Endothelial cell of hepatic sinusoid (primary cell): ENCODE results near the gene POLD2.

Source experiments
- in situ Hi-C: cut with HindIII; loops from 2 replicates; pipeline ENCODE4 v1.10.0; 2017; ENCODE audit warnings: low sequenced_read_pairs

The POLD2 gene

DNA sequence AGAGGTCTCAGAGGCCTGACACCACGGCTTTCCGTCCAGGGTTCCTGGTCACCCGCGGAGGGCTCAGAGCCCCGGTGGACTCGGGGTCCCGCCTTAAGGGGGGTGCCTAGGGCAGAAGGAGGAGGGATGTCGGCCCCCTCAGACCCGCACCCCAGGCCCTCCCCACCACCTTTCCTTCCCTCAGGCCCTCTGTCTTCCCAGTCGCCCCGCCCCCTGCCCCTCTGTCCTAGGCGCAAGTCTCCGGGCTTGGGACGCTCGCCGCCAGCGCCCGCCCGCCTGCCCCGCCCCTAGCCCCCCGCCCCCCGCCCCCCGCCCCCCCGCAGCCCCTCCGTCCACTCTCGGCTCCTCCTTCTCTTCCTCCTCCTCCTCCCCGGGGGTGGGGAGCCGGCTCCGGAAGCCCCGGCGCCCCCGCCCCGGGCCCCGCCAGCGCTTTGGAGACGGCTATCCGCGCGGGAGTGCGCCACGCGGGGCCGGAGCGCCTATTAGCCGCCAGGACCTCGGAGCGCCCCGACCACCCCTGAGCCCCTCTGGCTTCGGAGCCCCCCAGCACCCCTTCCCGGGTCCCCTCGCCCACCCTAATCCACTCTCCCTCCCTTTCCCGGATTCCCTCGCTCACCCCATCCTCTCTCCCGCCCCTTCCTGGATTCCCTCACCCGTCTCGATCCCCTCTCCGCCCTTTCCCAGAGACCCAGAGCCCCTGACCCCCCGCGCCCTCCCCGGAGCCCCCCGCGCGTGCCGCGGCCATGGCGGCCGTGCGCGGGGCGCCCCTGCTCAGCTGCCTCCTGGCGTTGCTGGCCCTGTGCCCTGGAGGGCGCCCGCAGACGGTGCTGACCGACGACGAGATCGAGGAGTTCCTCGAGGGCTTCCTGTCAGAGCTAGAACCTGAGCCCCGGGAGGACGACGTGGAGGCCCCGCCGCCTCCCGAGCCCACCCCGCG, 19.2 kb downstream of the POLD2 start, which contains the start of gene AEBP1:
Gene AEBP1 (plus strand): TSS at position 423 of the 937 bp plus-strand sequence. CDS start 321 bp downstream, at position 744.
- in situ Hi-C loops, result no loop called here

- in situ Hi-C loops, result no loop called here
These were observed 19.8 kb downstream of the POLD2 start for GRCh38 chr7:44103566-44103922.

- in situ Hi-C loops, result no loop called here
These were observed 20.3 kb downstream of the POLD2 start for GRCh38 chr7:44102846-44103565.

DNA sequence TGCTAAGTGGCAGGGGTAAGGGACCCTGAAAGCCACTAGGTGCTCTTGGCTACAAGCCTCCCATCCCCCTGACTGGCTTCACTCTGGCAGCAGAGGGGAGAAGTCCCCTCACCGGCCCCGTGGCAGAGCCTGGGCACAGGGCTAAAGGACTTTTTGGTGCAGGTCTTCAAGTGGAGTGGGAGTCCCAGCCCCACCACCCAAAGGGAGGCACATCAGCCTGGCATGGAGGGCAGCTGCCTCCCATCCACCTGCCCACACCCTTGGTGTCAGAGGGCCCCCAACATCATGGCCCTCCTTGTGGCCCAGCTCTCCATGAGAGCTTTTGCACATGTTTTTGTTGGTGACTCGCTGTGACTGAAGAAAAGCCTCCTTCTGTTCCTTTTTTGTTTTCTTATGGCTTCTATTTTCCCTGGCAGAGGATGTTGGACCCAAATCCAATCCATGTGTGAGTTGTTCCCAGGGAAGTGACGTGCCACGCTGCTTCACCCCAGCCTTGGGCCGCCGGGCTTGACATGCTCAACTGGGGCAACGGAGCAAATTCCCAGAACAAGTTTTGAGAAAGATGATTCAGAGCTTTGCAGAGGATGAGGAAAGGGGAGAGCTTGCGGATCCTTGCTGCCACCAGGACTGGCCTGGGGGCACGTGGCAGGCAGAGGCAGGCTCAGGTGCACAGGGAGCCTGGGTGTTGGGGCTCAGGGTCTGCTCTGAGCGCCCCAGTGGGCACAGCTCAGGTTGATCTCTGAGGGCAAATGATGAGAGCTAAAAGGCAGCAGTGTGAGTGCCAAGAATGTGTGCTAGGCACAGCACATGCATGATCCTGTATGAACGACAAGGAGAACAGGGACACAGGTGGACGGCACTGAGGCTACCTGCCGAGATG, 21.1 kb downstream of the POLD2 start:
- in situ Hi-C loops, result no loop called here

DNA sequence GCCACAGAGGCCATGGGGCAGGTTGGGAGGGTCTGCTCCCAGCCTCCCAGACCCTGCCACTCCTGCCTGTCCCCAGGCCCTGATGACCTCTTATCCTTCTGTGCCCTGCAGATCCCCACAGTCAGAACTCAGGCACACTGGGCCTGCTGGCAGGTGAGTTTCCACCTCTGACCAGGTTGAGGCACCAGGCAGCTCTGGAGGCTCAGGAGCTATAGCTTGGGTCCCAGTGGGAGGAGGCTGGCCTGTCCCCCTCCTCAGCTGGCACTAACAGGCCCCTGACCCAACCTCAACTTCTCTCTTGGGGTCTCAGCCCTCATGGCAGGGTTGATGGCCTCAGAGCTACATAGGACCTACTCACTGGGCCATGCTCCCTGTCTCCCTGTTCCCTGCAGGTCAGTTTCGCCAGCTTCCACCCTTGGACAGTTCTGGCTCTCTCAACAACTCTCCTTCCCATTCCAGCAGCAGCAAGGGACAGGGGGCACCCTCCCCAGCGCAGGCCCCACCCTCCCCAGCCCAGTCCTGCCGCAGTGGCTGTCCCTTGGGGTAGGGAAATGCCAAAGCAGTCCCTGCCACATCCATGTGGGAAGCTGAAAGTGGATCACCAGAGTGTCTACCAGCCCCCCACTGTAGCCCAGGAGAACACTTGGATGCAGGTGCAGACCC, 21.9 kb downstream of the POLD2 start:
- in situ Hi-C loops, result no loop called here

DNA sequence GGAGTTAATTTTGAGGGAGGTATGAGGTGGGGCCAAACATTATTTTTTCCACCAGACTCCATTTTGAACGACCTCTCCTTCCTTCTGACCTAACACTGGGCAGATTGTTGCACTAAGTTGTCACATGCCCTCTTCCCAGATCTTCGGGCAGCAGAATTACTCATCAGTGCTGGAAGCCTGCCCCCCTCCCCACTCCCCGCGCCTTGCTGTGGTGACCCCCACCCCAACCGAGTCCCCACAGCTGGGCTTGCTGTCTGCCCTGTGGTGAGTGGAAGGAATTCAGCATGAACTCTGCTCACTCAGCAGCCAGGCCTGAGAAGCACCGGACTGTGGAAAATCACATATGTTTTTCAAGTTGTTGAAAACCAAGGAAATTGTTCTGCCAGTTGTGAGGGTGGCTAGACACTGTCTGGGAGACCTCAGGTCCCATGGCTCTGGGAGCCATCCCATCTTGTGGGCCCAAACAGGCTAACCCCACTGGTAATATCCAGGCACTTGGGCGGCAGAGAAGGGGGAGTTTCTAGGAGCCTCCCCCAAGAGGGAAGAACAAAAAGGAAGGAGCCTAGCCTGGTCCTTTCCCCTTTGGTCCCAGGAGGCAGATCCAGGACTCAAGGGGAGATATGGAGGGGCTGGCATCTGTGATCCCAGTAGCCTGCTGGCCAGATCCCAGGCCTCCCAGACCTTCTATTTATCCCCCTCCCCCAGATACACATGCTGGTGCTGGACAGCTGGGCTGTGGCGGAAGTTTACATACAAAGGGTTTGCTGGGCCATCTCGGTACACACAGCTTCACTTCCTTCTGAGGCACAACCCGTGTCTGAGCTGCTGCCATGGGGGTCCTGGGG, 22.7 kb downstream of the POLD2 start:
- in situ Hi-C loops, result no loop called here

DNA sequence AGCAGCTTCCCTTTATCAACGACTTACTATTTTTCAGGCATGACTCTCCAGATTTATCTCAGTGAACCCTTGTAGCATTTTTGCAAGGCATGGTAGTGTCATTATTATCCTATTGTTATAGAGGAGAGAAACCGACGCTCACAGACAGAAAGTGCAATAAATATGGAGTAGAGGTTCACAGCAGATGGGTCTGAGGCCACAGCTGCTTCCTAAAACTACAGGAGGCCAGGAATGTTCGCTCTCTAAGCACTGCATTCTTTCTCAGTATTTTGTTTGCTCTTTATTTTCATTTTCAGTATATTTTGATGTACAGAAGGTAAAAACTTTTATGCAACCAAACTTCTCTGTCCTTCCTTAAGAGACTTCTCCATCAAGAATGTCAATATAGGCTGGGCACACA, 23.7 kb downstream of the POLD2 start:
- in situ Hi-C loops, result loop anchor here (5.0 kb wide), 2 partner anchors 58 to 93 kb away; no protein-coding TSS in a partner anchor

GRCh38 chr7:44098092-44099068, 25.0 kb downstream of the POLD2 start:
- in situ Hi-C loops, result loop anchor here (5.0 kb wide), 2 partner anchors 59 to 94 kb away; no protein-coding TSS in a partner anchor

DNA sequence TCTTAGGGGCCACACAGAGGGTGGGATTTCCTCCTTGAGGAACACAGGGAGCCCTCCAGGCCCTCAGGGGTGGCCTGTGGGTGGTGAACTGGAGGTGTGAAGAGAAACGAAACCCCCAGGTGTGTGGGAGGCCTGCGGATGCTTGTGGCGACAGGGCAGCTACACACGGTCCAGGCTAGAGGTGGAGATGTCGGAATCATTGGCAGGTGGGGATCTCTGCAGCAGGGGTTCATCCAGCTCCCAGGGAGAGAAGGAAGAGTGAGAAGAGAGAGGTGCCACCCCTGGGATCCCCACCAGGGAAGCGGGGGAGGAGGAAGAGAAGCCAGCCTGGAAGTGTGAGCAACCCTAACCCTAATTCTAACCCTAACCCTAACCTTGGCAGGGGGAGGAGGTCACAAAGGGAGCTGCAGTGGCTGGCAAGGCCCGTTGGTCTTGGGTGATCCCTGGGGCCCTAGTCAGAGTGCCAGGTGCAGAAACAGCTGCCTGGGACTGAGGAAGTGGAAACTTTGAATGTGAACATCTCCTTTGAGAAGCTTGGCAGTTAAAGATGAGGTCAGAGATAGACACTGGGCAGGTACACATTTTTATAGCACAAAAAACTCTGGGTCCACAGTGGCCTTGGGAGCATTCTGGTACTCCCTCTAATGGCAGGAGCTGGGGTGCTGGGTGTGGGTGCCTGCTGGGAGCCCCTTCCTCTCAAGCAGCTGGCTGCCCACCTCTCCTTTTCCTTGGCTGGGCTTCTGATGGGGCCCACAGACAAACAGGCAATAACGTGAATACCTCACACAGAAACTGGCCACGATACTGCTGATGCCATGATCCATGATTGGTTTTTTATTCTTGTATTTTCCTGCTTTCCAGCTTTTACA, 26.1 kb downstream of the POLD2 start:
- in situ Hi-C loops, result loop anchor here (5.0 kb wide), 2 partner anchors 60 to 95 kb away; no protein-coding TSS in a partner anchor

DNA sequence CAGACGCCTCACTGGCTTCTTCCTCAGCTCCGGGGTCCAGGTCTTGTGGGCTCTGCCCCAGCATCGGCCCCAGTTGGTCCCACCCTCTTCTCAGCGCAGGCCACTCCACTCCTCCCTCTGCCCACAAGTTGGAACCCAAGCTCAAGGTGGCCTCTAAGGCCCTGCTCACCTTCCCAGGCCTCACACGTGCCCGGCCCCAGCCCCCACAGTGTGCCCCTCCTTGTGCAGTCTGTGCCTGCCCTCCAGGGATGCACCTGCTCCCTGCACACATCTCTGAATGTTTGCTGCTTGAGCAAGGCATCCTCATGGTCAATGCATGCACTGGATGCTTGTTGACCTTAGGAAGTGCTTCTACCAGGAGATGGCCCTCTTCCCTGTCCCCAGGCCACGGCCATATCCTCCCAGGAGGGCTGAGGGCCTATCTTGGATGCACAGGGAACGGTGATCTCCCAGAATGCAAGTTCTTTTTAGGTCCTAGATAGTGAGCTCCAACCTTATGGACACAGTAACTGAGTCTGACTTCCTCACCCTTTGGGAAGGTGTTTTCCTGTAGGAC, 26.9 kb downstream of the POLD2 start:
- in situ Hi-C loops, result loop anchor here (5.0 kb wide), 2 partner anchors 61 to 96 kb away; no protein-coding TSS in a partner anchor

DNA sequence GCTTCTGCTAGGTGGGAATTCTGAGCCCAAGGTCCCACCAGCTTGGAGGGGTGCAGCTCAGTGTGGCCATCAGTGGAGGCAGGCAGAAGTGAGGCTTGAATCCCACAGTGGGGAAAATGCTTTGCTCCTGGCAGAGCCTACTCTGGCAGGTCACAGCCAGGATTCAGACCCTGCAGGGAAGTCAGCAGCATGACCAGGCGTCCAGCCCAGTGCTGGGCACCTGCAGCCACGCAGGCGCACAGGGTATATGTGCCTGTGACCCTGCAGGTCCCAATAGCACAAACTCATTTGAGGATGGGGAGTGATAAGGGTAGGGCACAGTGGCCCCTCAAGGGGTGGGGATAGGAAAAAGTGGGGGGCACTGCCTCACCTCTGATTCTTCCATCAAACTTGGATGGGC, 27.6 kb downstream of the POLD2 start:
- in situ Hi-C loops, result loop anchor here (5.0 kb wide), 2 partner anchors 62 to 97 kb away; no protein-coding TSS in a partner anchor

- in situ Hi-C loops, result loop anchor here (5.0 kb wide), 2 partner anchors 62 to 97 kb away; no protein-coding TSS in a partner anchor
These were observed 28.3 kb downstream of the POLD2 start for GRCh38 chr7:44094883-44095592.

DNA sequence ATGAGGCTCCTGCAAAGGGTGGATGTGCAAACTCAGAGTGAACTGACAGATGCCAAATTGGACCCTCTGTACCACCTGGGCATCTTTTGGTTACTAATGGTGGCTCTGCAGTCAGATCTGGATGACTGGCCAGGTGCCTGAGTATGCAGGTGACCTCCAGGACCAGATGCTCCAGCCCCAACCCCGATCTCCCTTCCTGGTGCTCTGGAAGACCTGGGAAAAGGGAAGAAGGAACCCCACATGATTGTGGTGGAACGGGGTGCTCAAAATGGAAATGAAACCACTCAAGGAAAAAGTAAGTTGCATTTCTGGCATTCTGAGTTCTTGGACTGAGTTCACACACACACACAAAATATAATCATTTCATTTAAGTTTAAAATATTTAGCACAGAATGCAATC, 29.0 kb downstream of the POLD2 start:
- in situ Hi-C loops, result no loop called here

GRCh38 chr7:44093102-44093641, 30.2 kb downstream of the POLD2 start:
- in situ Hi-C loops, result no loop called here

DNA sequence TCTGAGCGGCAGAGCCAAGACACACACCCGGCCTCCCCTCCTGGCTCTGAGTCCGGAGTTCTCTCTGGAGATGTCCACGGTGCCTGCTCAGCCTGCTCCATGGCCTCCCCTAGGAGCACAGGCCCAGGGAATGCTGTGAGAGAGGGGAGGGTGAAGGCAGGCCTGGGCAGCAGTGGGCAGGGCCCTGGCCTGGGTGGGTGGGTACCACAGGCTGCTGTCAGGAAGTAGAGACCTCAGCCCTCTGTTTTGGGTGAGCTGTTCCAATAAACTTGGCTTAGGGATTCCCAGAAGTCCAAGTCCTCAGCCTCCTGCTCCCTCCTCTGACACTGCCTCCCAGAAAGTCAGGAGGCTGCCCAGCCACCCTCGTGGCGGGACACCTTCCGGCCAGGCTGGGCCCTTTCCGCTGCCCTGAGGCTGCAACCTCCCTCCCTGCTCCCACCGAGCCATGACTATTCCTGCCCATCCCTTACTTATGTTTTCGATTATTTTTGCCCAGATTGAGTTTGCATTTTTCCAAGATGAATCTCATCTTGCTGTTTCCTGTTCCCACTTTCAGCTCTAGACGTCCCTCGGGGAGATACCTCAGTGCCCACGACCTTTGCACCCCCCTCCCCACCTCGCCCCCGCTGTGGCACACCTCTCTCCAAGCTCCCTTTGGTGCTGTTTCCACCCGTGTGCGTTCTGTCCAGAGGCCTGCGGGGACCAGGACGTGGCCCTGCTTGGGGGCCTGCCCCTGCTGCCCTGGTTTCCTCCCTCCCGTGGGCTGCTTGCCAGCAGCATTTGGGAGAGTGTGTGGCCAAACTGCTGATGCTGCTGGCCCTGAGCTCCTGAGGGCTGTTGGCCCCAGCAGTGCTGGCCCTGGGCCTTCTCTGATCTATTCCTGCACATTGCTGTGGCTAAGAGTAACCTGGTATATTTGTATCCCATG, 35.2 kb downstream of the POLD2 start:
- in situ Hi-C loops, result no loop called here
